ENCODE measurements around the gene RAPGEF1.
"Not testable (repeated sequence)": the region's sequence is repeated elsewhere in the genome, so short reads cannot be mapped to it uniquely, and the experiment has no call there.

RAPGEF1 gene

DNA sequence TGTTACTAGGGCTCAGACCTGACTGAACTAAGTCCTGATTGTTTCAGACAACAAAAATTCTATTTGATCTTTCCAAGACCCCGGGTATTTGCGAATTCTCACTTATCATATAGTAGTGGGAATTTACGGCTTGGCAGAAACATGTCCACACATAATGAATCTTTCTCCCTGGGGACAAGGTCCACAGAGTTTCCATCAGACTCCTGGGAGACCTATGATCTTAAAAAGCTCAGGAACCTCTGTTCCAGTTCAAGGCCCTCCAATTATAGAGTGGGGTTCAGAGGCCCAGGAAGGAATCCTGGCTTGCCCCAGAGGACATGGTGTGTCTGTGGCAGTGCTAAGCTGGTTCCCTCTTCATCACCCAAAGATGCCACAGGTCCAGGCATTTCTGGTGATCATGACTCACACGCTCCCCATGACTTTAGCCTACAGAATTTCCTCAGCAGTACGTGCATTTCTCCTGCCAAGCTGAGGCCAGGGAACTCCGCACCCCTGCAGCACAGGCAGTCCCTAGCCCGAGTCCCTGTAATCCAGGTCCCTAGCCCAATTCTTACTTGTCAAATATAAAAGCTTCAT, 12.6 kb downstream of the RAPGEF1 start:
- no peak for DNase-seq

DNA sequence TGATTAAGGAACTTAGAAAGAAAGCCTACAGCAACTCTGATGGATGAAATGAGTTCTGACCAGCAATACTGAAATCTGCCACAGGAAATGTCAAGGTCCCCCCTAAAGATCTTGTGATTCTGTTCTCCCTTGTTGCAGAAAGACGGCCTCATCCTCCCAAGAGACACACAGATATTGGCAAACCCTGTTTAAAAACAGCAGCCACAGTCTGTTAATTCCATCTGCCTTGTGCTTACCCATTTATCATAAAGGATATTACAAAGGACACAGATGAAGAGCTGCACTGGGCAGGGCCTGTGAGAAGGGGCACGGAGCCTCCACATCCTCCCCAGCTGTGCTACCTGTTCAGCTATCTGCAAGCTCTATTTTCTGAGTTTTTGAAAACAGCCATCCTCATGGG, 15.2 kb downstream of the RAPGEF1 start:
- DNase-seq = no peak

DNA sequence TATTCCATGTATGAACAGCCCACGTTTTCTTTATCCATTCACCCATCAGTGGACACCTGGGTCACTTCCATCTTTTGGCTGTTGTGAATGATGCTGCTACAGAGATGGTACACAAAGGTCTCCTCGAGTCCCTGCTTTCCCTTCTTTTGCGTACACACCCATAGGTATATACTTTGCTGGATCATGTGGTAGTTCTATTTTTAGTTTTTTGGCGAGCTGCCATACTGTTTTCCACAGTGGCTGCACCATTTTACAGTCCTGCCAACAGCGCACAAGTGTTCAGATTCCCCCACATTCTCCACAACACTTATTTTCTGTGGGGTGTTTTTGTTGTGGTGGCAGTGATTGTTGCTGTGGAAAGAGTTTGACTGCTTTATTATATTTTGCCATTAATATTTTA, 16.2 kb downstream of the RAPGEF1 start:
- DNase-seq = no peak

- DNase-seq = no peak
Observed at GRCh38 chr9:131722255-131722654, 17.6 kb downstream of the RAPGEF1 start.

DNA sequence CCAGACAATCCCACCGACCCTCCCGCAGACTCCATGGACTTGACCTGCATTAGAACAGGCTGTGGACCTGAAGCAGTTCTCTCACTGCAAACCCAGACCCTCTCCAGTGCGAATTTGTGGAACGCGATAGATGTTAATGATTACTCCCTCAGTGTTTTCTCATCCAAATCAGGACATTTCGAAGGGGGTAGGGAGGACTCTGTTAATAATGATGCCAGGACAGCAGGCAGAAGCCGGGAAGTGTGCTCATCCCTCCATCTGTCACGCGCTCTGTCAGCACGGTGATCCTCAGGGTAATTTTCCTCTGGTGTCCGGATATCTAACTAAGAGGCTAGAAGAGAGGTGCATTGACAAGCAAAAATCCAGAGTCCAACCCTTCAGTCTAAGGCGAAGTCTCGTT, 18.8 kb downstream of the RAPGEF1 start:
- no peak for DNase-seq

GRCh38 chr9:131720330-131720729, 19.5 kb downstream of the RAPGEF1 start:
- no peak for DNase-seq

- no peak for DNase-seq
Observed at GRCh38 chr9:131719262-131719908, 20.5 kb downstream of the RAPGEF1 start.

DNA sequence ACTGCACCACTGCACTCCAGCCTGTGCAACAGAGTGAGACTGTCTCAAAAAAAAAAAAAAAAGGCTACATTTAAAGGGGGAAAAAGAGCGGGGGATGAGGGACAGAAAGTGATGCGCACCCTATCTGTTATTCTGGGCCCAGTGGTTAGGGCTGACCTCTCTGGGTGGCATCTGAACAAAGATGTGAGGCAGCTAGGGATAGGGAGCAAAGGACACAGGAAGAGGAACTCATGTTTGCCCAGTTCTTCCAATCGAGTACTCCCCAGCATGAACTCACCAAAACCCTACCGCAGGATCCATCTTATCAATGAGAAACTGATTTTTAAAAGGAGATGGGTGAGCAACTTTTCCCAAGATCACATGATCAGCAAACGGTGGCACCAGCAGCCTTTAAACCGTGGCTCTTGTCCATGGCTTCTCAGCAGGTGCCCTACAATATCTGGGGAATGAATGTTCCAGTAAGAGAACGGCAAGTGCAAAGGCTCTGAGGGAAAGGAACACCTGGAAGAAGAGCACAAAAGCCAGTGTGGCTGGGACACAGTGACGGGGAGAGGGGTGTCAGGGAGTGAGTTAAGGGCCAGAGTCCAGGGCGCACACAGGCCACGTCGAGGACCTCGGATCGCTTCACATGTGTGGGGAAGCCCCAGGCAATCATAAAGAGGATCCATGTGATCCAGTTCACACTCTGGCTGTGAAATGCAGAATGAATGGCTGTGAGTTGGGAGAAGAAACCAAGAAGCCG, 22.0 kb downstream of the RAPGEF1 start:
- DNase-seq = no peak

- DNase-seq = no peak
Observed at GRCh38 chr9:131715906-131716305, 24.0 kb downstream of the RAPGEF1 start.

DNA sequence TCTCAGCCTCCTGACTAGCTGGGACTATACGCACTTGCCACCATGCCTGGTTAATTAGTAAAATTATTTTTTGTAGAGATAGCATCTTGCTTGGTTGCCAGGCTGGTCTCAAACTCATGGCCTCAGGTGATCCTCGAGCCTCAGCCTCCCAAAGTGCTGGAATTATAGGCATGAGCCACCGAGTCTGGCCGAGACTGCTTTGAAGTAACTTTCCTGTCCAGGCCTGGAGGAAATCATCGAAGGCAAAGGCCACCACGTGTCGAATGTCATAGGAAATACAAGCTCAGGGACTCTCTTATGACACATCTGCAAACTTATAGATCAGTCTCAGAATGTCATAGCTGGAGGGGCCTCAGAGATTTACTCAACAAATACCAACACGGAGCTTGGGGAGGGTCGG, 25.1 kb downstream of the RAPGEF1 start:
- DNase-seq = no peak

GRCh38 chr9:131714161-131714646, 25.7 kb downstream of the RAPGEF1 start:
- no peak for DNase-seq

GRCh38 chr9:131713016-131713415, 26.9 kb downstream of the RAPGEF1 start:
- DNase-seq = no peak

DNA sequence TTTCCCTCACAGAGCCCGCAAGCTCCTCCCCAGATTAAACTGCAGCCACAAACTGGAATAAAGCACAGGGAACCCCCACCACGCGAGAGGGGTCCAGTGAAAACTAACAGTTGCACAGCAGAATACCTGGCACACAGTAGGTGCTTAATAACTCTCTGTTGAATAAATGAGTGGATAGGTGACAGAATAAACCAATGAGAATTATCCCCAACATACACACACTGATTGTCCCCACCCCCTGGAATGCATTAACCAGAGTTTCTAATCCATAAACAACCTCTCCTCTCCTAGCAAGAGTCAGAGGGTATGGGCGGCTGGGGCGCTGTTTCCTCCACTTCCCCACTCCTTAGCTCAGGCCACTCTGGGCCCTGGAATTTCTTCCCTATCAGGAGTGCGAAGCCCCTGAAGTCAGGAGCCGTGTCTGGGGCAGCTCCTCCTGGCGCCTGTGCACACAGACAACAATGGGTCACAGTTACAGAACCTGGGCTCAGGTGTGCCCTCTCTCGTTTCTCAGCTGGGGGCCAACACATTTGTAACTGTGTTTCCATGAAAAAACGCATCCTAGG, 27.6 kb downstream of the RAPGEF1 start:
- DNase-seq = no peak

GRCh38 chr9:131709771-131710431, 30.0 kb downstream of the RAPGEF1 start:
- DNase-seq = no peak

- DNase-seq = not testable (repeated sequence)
Observed at GRCh38 chr9:131709010-131709770, 30.7 kb downstream of the RAPGEF1 start.

- no peak for DNase-seq
Observed at GRCh38 chr9:131708226-131709002, 31.5 kb downstream of the RAPGEF1 start.

- DNase-seq = no peak
Observed at GRCh38 chr9:131707733-131708157, 32.1 kb downstream of the RAPGEF1 start.

GRCh38 chr9:131707050-131707449, 32.8 kb downstream of the RAPGEF1 start:
- no peak for DNase-seq

GRCh38 chr9:131706608-131706970, 33.3 kb downstream of the RAPGEF1 start:
- DNase-seq = no peak

GRCh38 chr9:131704988-131705387, 34.9 kb downstream of the RAPGEF1 start:
- DNase-seq = no peak

- no peak for DNase-seq
Observed at GRCh38 chr9:131704141-131704983, 35.5 kb downstream of the RAPGEF1 start.
